GM03348 (cell line): ENCODE data around the gene LZTS3.
"Not testable (repeated sequence)": the region's sequence is repeated elsewhere in the genome, so short reads cannot be mapped to it uniquely, and the experiment has no call there.

Experiments
- DNase-seq: peaks from one replicate; pipeline ENCODE4 v3.0.0; 2012; ENCODE audit warnings: low spot score

Gene LZTS3

GRCh38 chr20:3167738-3168078 is 5.6 kb downstream of the LZTS3 start:
- DNase-seq, result no peak

GRCh38 chr20:3166913-3167342 is 6.4 kb downstream of the LZTS3 start:
- DNase-seq, result no peak

- DNase-seq, result no peak
Observed at GRCh38 chr20:3166338-3166912, 6.9 kb downstream of the LZTS3 start.

- DNase-seq, result no peak
Observed at GRCh38 chr20:3165473-3166337, 7.6 kb downstream of the LZTS3 start.

- no peak for DNase-seq
Observed at GRCh38 chr20:3164763-3165410, 8.5 kb downstream of the LZTS3 start.

- no peak for DNase-seq
Observed at GRCh38 chr20:3164043-3164762, 9.1 kb downstream of the LZTS3 start.

- DNase-seq, result no peak
Observed at GRCh38 chr20:3163099-3164042, 10.0 kb downstream of the LZTS3 start.

- no peak for DNase-seq
Observed at GRCh38 chr20:3162080-3162611, 11.2 kb downstream of the LZTS3 start.

- no peak for DNase-seq
Observed at GRCh38 chr20:3161316-3162079, 11.9 kb downstream of the LZTS3 start.

GRCh38 chr20:3160418-3160817 is 12.9 kb downstream of the LZTS3 start:
- DNase-seq, result no peak

- peak; percentile 27 for DNase-seq
Observed at GRCh38 chr20:3158968-3159431, 14.3 kb downstream of the LZTS3 start.

GRCh38 chr20:3157817-3158216 is 15.5 kb downstream of the LZTS3 start:
- DNase-seq, result no peak

GRCh38 chr20:3156811-3157619 is 16.3 kb downstream of the LZTS3 start:
- DNase-seq, result no peak

GRCh38 chr20:3152057-3152644 is 21.2 kb downstream of the LZTS3 start:
- not testable (repeated sequence) for DNase-seq

GRCh38 chr20:3150908-3151307 is 22.4 kb downstream of the LZTS3 start:
- no peak for DNase-seq

GRCh38 chr20:3146732-3147341 is 26.5 kb downstream of the LZTS3 start:
- no peak for DNase-seq

GRCh38 chr20:3141757-3142156 is 31.6 kb downstream of the LZTS3 start:
- DNase-seq, result no peak

GRCh38 chr20:3137492-3137891 is 35.9 kb downstream of the LZTS3 start:
- DNase-seq, result no peak
